B cell (primary cell): Measurements from ENCODE around the gene CHCHD3. TPM values are rescaled to one million over a fixed set of nuclear protein-coding genes. Genes with fewer than 3 reads are reported as not detected.

Experiments used
- ATAC-seq: fragments of 200-7000 bp; cut with Tn5 transposase; one replicate; pipeline ENCODE4 v1.10.0; 2021; ENCODE audit warnings: low read depth, mild to moderate bottlenecking, moderate number of reproducible peaks, moderate library complexity
- CTCF ChIA-PET: fragments of 350-600 bp; sonication (Branson Sonifier 250); formaldehyde crosslinking; loops from one replicate; lab custom pipeline; 2021; ENCODE audit warnings: antibody characterized with exemption, inconsistent platforms; lab: Charles Lee
- POLR2A ChIA-PET: fragments of 350-600 bp; sonication (Branson Sonifier 250); formaldehyde crosslinking; loops from one replicate; lab custom pipeline; 2021; ENCODE audit warnings: antibody characterized with exemption; lab: Charles Lee
- DNase-seq: peaks from one replicate; pipeline ENCODE4 v3.0.0; 2013
- H2AFZ ChIP-seq: 2 replicates; pipeline ENCODE4 v1.6.1; 2012; ENCODE audit warnings: mild to moderate bottlenecking, low read depth, low read length; ENCODE audit not compliant: insufficient read depth, poor library complexity, severe bottlenecking
- H3K27ac ChIP-seq, 2 donors: 1 replicate in 1 of 2; 2 replicates in 1 of 2; pipeline ENCODE4 v1.5.1; 2012 to 2013; ENCODE audit warnings: low read length in 2 of 2, mild to moderate bottlenecking in 2 of 2, moderate library complexity in 1 of 2
- H3K27me3 ChIP-seq, 4 experiments: fragments of 200-600 bp in 1 of 4; sonication (generic) in 1 of 4; replicated peaks in 1 of 4; 1 replicate in 2 of 4; 2 replicates in 2 of 4; pipeline versions ENCODE4 v1.6.1 to v1.7.0; 2013 to 2016; ENCODE audit warnings: low read length in 3 of 4, mild to moderate bottlenecking in 2 of 4, mixed read lengths in 1 of 4, moderate library complexity in 1 of 4; ENCODE audit not compliant: insufficient read depth in 4 of 4, control insufficient read depth in 3 of 4; ENCODE audit errors: control extremely low read depth in 1 of 4
- H3K36me3 ChIP-seq, 2 experiments: replicated peaks in 1 of 2; 1 replicate in 1 of 2; 2 replicates in 1 of 2; pipeline versions ENCODE4 v1.6.1 to v1.7.1; 2013; ENCODE audit warnings: low read length in 1 of 2; ENCODE audit not compliant: insufficient read depth in 2 of 2, control insufficient read depth in 1 of 2; ENCODE audit errors: control extremely low read depth in 1 of 2, extremely low read depth in 1 of 2
- H3K4me1 ChIP-seq, 2 donors: fragments of 200-600 bp in 1 of 2; sonication (generic) in 1 of 2; 1 replicate in 1 of 2; 2 replicates in 1 of 2; pipeline versions ENCODE4 v1.5.1 to v1.6.1; 2013 to 2017; ENCODE audit warnings: low read length in 2 of 2; ENCODE audit not compliant: control insufficient read depth in 2 of 2, insufficient read depth in 2 of 2
- H3K4me2 ChIP-seq: replicated peaks from 2 replicates; pipeline ENCODE3; 2012; ENCODE audit warnings: mild to moderate bottlenecking, low read depth, low read length; ENCODE audit not compliant: poor library complexity, severe bottlenecking
- H3K4me3 ChIP-seq, 5 experiments: fragments of 200-600 bp in 1 of 5; sonication (generic) in 1 of 5; 1 replicate in 3 of 5; 2 replicates in 2 of 5; pipeline versions ENCODE4 v1.5.1 to v1.7.0; 2011 to 2016; ENCODE audit warnings: low read length in 4 of 5, mild to moderate bottlenecking in 4 of 5, low read depth in 2 of 5, control low read depth in 1 of 5, moderate library complexity in 1 of 5; ENCODE audit not compliant: insufficient read depth in 1 of 5; ENCODE audit errors: control extremely low read depth in 1 of 5, extremely low read depth in 1 of 5
- H3K79me2 ChIP-seq: fragments of 200-600 bp; sonication (generic); one replicate; pipeline ENCODE4 v1.6.0; 2016; ENCODE audit warnings: low read length; ENCODE audit not compliant: control insufficient read depth, insufficient read depth
- H3K9ac ChIP-seq: fragments of 200-600 bp; sonication (generic); 2 replicates; pipeline ENCODE4 v1.6.1; 2017; ENCODE audit warnings: mild to moderate bottlenecking, low read length, moderate library complexity
- H3K9me3 ChIP-seq, 3 donors: one replicate each; pipeline versions ENCODE4 v1.6.1 to v1.7.1; 2013; ENCODE audit warnings: low read length in 2 of 3; ENCODE audit not compliant: control insufficient read depth in 2 of 3, insufficient read depth in 1 of 3; ENCODE audit errors: control extremely low read depth in 1 of 3
- H4K20me1 ChIP-seq: 2 replicates; pipeline ENCODE4 v1.6.0; 2012; ENCODE audit warnings: mild to moderate bottlenecking, low read length; ENCODE audit not compliant: insufficient read depth, control insufficient read depth, poor library complexity, severe bottlenecking
- H3K27ac Mint-ChIP-seq: one replicate; pipeline ENCODE4 v1.8.0; 2021; ENCODE audit warnings: mixed read lengths
- H3K27me3 Mint-ChIP-seq: one replicate; pipeline ENCODE4 v1.8.0; 2021; ENCODE audit warnings: mixed read lengths
- H3K4me1 Mint-ChIP-seq: one replicate; pipeline ENCODE4 v1.8.0; 2021; ENCODE audit warnings: mixed read lengths
- H3K4me3 Mint-ChIP-seq: one replicate; pipeline ENCODE4 v1.8.0; 2021; ENCODE audit warnings: mixed read lengths
- H3K9me3 Mint-ChIP-seq: one replicate; pipeline ENCODE4 v1.8.0; 2022; ENCODE audit warnings: mixed read lengths; ENCODE audit not compliant: insufficient read depth
- CTCF ChIP-seq: fragments of 200-600 bp; IDR thresholded peaks from one replicate; pipeline ENCODE4 v1.8.0; 2022; ENCODE audit warnings: antibody characterized with exemption, mild to moderate bottlenecking
- EZH2 ChIP-seq: IDR thresholded peaks from 2 replicates; pipeline ENCODE4 v1.6.1; 2012; ENCODE audit warnings: borderline replicate concordance, low read depth, mild to moderate bottlenecking, moderate library complexity, low read length; ENCODE audit not compliant: insufficient read depth, poor library complexity, severe bottlenecking
- WGBS: methylation state at CpG from one replicate; pipeline ENCODE4 v1.1.5; 2013; ENCODE audit warnings: missing lambda C conversion rate; ENCODE audit not compliant: insufficient coverage; 5-methylcytosine and 5-hydroxymethylcytosine counted together
- intact Hi-C: fragments of 100-400 bp; cut with micrococcal nuclease; formaldehyde crosslinking; loops from one replicate; pipeline ENCODE4 v1.10.0; 2022
- polyA plus RNA-seq: library from polyadenylated mRNA; depleted of rRNA; stranded (reverse); fragments of >200 nt; gene quantifications from 2 replicates; pipeline ENCODE4 v1.2.3, GENCODE V29; 2012
- total RNA-seq, 2 donors: library from RNA; stranded (reverse); fragments of 120-200 nt in 1 of 2; gene quantifications; 1 replicate in 1 of 2; 2 replicates in 1 of 2; pipeline versions ENCODE4 v1.2.3 to v1.2.4, GENCODE V29; 2013 to 2022

Gene CHCHD3
- total and polyA plus RNA-seq, 2 donors (not counting 1 experiment from before 2014, with no cell fraction given): 20.1 to 38.4 TPM

GRCh38 chr7:132776048-132776620 lies 305.8 kb downstream of the CHCHD3 start:
- DNase-seq: no peak
- peaks cover 14% of the 10 kb centered on the region for H3K4me1 Mint-ChIP-seq
- ChIA-PET POLR2A (no interaction called here), CTCF (no interaction called here)
- intact Hi-C loops: no loop called here
- no peak overlapping the region for H3K27ac ChIP-seq
- no peaks in the 10 kb centered on the region for H3K9me3 Mint-ChIP-seq
- H3K27ac Mint-ChIP-seq: no peak overlapping the region
- H3K27me3 ChIP-seq: peaks cover 0 to 4% (median 1%) of the 10 kb centered on the region in 4 experiments
- H3K36me3 ChIP-seq: no peaks in the 10 kb centered on the region
- no peak overlapping the region for H3K4me3 Mint-ChIP-seq
- 100% methylated on average over 1 of the region's 5 CpGs for WGBS
- no peaks in the 10 kb centered on the region for H3K79me2 ChIP-seq
- peaks cover 0 to 3% (median 0%) of the 10 kb centered on the region in 3 donors for H3K9me3 ChIP-seq
- H3K27me3 Mint-ChIP-seq: peaks cover 15% of the 10 kb centered on the region
- H3K4me3 ChIP-seq: no peak overlapping the region
- H3K4me2 ChIP-seq: no peak overlapping the region
- ATAC-seq: no peak
- H3K4me1 ChIP-seq: peaks cover 0 to 12% of the 10 kb centered on the region in 2 donors
- no peaks in the 10 kb centered on the region for H4K20me1 ChIP-seq
- no peak overlapping the region for H2AFZ ChIP-seq
- TF ChIP-seq CTCF (no peak), EZH2 (no peak)
- H3K9ac ChIP-seq: no peak overlapping the region

- no peak for ATAC-seq
Measured at GRCh38 chr7:132773527-132773956, 308.3 kb downstream of the CHCHD3 start.

More at GRCh38 chr7:132773527-132773956, 308.3 kb downstream of the CHCHD3 start:
- DNase-seq: no peak
- CTCF ChIA-PET: interaction anchor here (0.6 kb wide), 1 partner anchor 11 kb away, joined by 4 read pairs; no protein-coding TSS in a partner anchor
- Histone ChIP-seq H4K20me1 (no peaks in the 10 kb centered on the region), H3K4me2 (no peak overlapping the region), H3K27ac (no peak overlapping the region), H3K4me3 (no peak overlapping the region), H3K79me2 (no peaks in the 10 kb centered on the region), H2AFZ (no peak overlapping the region), H3K27me3 (peaks cover 0 to 4% (median 1%) of the 10 kb centered on the region in 4 experiments), H3K36me3 (no peaks in the 10 kb centered on the region), H3K9me3 (peaks cover 0 to 13% (median 3%) of the 10 kb centered on the region in 3 donors), H3K9ac (no peak overlapping the region), H3K4me1 (peaks cover 0 to 15% of the 10 kb centered on the region in 2 donors)
- H3K9me3 Mint-ChIP-seq: peaks cover 3% of the 10 kb centered on the region
- no peak overlapping the region for H3K27ac Mint-ChIP-seq
- TF ChIP-seq CTCF (no peak), EZH2 (no peak)
- POLR2A ChIA-PET: no interaction called here
- 100% methylated on average over 1 of the region's 5 CpGs for WGBS
- intact Hi-C loops: no loop called here
- H3K27me3 Mint-ChIP-seq: peaks cover 15% of the 10 kb centered on the region
- H3K4me1 Mint-ChIP-seq: peaks cover 16% of the 10 kb centered on the region
- H3K4me3 Mint-ChIP-seq: no peak overlapping the region
